AG04449 (cell line): Measurements from ENCODE around the gene CCDC15.

ENCODE experiments used
- CTCF ChIA-PET: fragments of 350-600 bp; formaldehyde crosslinking; extraction: SDS; loops from one replicate; lab custom pipeline; 2021; ENCODE audit warnings: antibody characterized with exemption; lab: Yijun Ruan, JAX
- POLR2A ChIA-PET: fragments of 400-600, 350-600 bp; formaldehyde crosslinking; extraction: SDS; loops from one replicate; lab custom pipeline; 2020; ENCODE audit warnings: antibody characterized with exemption, inconsistent platforms; lab: Yijun Ruan, JAX
- DNase-seq: peaks from one replicate; pipeline ENCODE4 v3.0.0-alpha.2; 2010; ENCODE audit warnings: low read depth, low spot score
- H3K4me3 ChIP-seq: 2 replicates; pipeline ENCODE4 v1.5.1; 2011; ENCODE audit warnings: low read depth, mild to moderate bottlenecking, control low read depth, low read length
- TF ChIP-seq, protein P1 (sequence below): IDR thresholded peaks from one replicate; pipeline ENCODE4 v1.5.1; 2011; ENCODE audit warnings: mild to moderate bottlenecking, moderate library complexity, low read length, control low read depth, inconsistent platforms; ENCODE audit not compliant: insufficient read depth; ENCODE audit errors: missing control alignments

CCDC15 gene

GRCh38 chr11:125073616-125074483, 119.8 kb downstream of the CCDC15 start:
- POLR2A ChIA-PET, result no interaction called here
- TF ChIP-seq, protein P1, sequence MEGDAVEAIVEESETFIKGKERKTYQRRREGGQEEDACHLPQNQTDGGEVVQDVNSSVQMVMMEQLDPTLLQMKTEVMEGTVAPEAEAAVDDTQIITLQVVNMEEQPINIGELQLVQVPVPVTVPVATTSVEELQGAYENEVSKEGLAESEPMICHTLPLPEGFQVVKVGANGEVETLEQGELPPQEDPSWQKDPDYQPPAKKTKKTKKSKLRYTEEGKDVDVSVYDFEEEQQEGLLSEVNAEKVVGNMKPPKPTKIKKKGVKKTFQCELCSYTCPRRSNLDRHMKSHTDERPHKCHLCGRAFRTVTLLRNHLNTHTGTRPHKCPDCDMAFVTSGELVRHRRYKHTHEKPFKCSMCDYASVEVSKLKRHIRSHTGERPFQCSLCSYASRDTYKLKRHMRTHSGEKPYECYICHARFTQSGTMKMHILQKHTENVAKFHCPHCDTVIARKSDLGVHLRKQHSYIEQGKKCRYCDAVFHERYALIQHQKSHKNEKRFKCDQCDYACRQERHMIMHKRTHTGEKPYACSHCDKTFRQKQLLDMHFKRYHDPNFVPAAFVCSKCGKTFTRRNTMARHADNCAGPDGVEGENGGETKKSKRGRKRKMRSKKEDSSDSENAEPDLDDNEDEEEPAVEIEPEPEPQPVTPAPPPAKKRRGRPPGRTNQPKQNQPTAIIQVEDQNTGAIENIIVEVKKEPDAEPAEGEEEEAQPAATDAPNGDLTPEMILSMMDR, result no peak
- no peak for DNase-seq
- H3K4me3 ChIP-seq, result no peak overlapping the region
- CTCF ChIA-PET, result interaction anchor here (0.7 to 1.8 kb wide), 4 partner anchors 17 to 272 kb away, joined by 3 to 4 read pairs (median 3); no protein-coding TSS in a partner anchor

- ChIA-PET POLR2A (no interaction called here), CTCF (interaction anchor here (0.8 to 1.3 kb wide), 4 partner anchors 10 to 358 kb away, joined by 3 read pairs; no protein-coding TSS in a partner anchor)
- no peak overlapping the region for H3K4me3 ChIP-seq
- DNase-seq, result no peak
- TF ChIP-seq, protein P1, result no peak
Observed at GRCh38 chr11:125074511-125075241, 120.7 kb downstream of the CCDC15 start.

DNA sequence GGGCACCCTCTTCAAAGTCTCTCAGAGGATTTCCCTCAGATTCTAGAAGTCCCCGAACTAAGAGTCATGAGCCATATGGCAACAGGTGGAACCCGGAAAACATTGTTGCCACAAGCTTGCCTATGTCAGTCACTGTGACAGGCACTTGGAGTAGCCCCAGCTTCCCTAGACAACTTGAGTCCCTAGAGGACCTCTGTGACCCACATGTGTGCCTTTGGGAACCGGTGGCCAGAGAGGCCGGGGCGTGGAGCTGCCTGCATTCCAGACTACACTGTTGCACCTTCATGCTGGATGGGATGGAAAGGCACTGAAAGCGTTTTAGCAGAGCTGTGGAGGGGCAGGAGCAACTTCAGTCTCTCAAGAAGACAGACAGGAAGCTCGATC, 121.2 kb downstream of the CCDC15 start:
- TF ChIP-seq, protein P1, result no peak
- no peak overlapping the region for H3K4me3 ChIP-seq
- DNase-seq, result no peak
- ChIA-PET CTCF (interaction anchor here (0.8 to 1.3 kb wide), 3 partner anchors 10 to 358 kb away, joined by 3 read pairs; no protein-coding TSS in a partner anchor), POLR2A (no interaction called here)

DNA sequence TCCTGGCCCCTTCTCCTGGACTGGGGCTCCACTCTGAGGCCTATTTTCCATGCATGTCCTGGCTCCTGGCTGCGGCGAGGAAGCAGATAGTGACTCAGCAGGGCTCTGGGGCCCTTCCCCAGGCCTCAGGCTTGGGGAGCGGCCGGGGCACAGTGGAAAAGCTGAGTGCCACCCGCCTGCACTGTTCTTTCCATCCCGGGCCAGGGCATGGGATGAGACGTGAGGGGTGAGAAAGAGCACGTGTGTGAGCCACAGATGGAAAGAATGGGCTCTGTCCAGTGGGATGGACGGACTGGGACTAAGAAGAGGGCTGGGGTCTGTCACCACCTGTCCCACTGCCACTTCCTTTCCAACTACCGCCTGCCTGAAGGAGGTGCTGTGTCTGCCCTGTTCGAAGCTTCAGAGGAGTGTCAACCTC, 121.9 kb downstream of the CCDC15 start:
- ChIA-PET POLR2A (no interaction called here), CTCF (interaction anchor here (1.3 to 5.7 kb wide), 2 partner anchors 11 to 15 kb away, joined by 3 to 31 read pairs; no protein-coding TSS in a partner anchor)
- TF ChIP-seq, protein P1, result no peak
- no peak overlapping the region for H3K4me3 ChIP-seq
- DNase-seq, result no peak

- DNase-seq, result no peak
- TF ChIP-seq, protein P1, result no peak
- ChIA-PET POLR2A (no interaction called here), CTCF (interaction anchor here (5.7 kb wide), 1 partner anchor 14 kb away, joined by 31 read pairs; no protein-coding TSS in a partner anchor)
- no peak overlapping the region for H3K4me3 ChIP-seq
Observed at GRCh38 chr11:125076378-125076945, 122.5 kb downstream of the CCDC15 start.

GRCh38 chr11:125078016-125078415, 124.0 kb downstream of the CCDC15 start:
- H3K4me3 ChIP-seq, result no peak overlapping the region
- no peak for DNase-seq
- TF ChIP-seq, protein P1, result no peak
- POLR2A ChIA-PET, result no interaction called here
- CTCF ChIA-PET, result interaction anchor here (1.0 to 5.7 kb wide), 4 partner anchors 13 to 124 kb away, joined by 3 to 31 read pairs (median 4); partner anchors contain the start of gene CCDC15
